Transverse colon (tissue), 4 donors: ENCODE measurements around the gene SF3B6. TPM values are rescaled to one million over a fixed set of nuclear protein-coding genes. Genes with fewer than 3 reads are reported as not detected.
"Not testable (repeated sequence)": the region's sequence is repeated elsewhere in the genome, so short reads cannot be mapped to it uniquely, and the experiment has no call there.

Source experiments
- DNase-seq: peaks from one replicate; pipeline ENCODE4 v3.0.0-alpha.2; 2019
- H3K27ac ChIP-seq, 4 donors: fragments of 200-600 bp; sonication (generic); 2 replicates each; pipeline ENCODE4 v1.5.1; 2016 to 2018; ENCODE audit warnings: inconsistent platforms in 4 of 4
- H3K27me3 ChIP-seq: fragments of 200-600 bp; sonication (generic); 2 replicates; pipeline ENCODE4 v1.5.1; 2017; ENCODE audit warnings: inconsistent platforms
- H3K36me3 ChIP-seq, 4 donors: fragments of 200-600 bp; sonication (generic); 2 replicates each; pipeline ENCODE4 v1.5.1; 2017 to 2019; ENCODE audit warnings: inconsistent platforms in 4 of 4
- H3K4me1 ChIP-seq, 4 donors: fragments of 200-600 bp; sonication (generic); 2 replicates each; pipeline ENCODE4 v1.5.1; 2017 to 2020; ENCODE audit warnings: inconsistent platforms in 4 of 4
- H3K4me3 ChIP-seq, 4 donors: fragments of 200-600 bp; sonication (generic); 1 replicate in 1 of 4; 2 replicates in 3 of 4; pipeline versions ENCODE4 v1.5.1 to v1.6.1; 2017 to 2019; ENCODE audit warnings: inconsistent platforms in 4 of 4
- H3K9me3 ChIP-seq, 2 donors: fragments of 200-600 bp; sonication (generic); 2 replicates each; pipeline ENCODE4 v1.5.1; 2017 to 2019; ENCODE audit warnings: inconsistent platforms in 2 of 2
- EP300 ChIP-seq: sonication (generic); formaldehyde crosslinking; IDR thresholded peaks from one replicate; pipeline ENCODE4 v1.6.1; 2017; ENCODE audit warnings: antibody characterized with exemption, low read depth
- POLR2A ChIP-seq: fragments of 450-650 bp; IDR thresholded peaks from one replicate; pipeline ENCODE4 v1.6.1; 2016; ENCODE audit warnings: antibody characterized with exemption, mild to moderate bottlenecking, moderate library complexity
- POLR2AphosphoS5 ChIP-seq, 3 donors: sonication (generic); formaldehyde crosslinking; IDR thresholded peaks; one replicate each; pipeline ENCODE4 v1.6.1; 2016; ENCODE audit warnings: antibody characterized with exemption in 3 of 3
- WGBS, 2 donors: methylation state at CpG; one replicate each; pipeline ENCODE4 v1.1.5; 2018; ENCODE audit warnings: low coverage in 1 of 2; 5-methylcytosine and 5-hydroxymethylcytosine counted together
- in situ Hi-C, 4 donors: fragments of 200-750 bp; cut with MboI; loops; one replicate each; pipeline versions ENCODE4 v1.15.0 to v1.15.1; 2017; ENCODE audit warnings: low sequenced_read_pairs in 3 of 4, low pct_ligation_motif_present in 1 of 4, low pct_unique_long_range_greater_than_20kb in 1 of 4
- intact Hi-C: fragments of 100-400 bp; cut with DNase I; formaldehyde crosslinking; loops from one replicate; pipeline ENCODE4 v1.15.1; 2023; ENCODE audit warnings: low total_unique reads
- total RNA-seq, 4 donors: library from RNA; depleted of rRNA; stranded (reverse); fragments of >200 nt; gene quantifications; one replicate each; pipeline ENCODE4 v1.1.0, GENCODE V29; 2016
- TF ChIP-seq, protein P1 (sequence below), 5 experiments: fragments of 200-600 bp in 3 of 5; fragments of 450-650 bp in 2 of 5; sonication (generic) in 3 of 5; IDR thresholded peaks; 1 replicate in 2 of 5; 2 replicates in 3 of 5; pipeline ENCODE4 v1.5.1; 2016 to 2017; ENCODE audit warnings: antibody characterized with exemption in 5 of 5, inconsistent platforms in 3 of 5, mild to moderate bottlenecking in 2 of 5, moderate library complexity in 1 of 5

SF3B6 gene
- total RNA-seq, 4 donors from 2014 or later, result 17.3 to 104 (median 93.2) TPM

DNA sequence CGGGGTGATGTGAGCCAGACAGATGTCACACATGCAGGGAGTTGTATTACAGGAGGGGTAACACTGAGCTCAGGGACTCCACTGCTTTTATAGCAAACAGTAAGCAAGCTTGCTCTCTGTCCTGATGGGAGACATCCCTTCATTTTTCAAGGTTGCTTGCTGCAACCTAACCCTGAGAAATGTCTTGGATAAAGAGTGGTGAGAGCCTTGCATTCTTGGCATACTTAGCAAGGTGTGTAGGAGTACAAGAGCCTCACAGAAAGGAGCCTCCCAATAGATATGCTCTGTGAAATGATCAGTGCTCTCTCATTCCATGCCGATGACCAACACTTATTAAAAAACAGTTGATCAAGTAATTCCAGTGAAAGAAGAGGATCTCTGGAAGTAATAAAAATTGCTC, 38.9 kb upstream of the SF3B6 start:
- Histone ChIP-seq H3K27me3 (no peaks in the 10 kb centered on the region), H3K9me3 (no peaks in the 10 kb centered on the region), H3K4me1 (no peaks in the 10 kb centered on the region), H3K36me3 (no peaks in the 10 kb centered on the region), H3K27ac (no peak overlapping the region), H3K4me3 (no peak overlapping the region)
- intact Hi-C loops (no loop called here), in situ Hi-C loops (no loop called here)
- WGBS, 2 donors, result 50 to 100% methylated on average over 1 to 2 of the region's 2 CpGs
- DNase-seq, result no peak
- TF ChIP-seq EP300, result no peak
- no peak for TF ChIP-seq POLR2AphosphoS5 (IDR thresholded peaks at IDR 0.05)
- TF ChIP-seq, protein P1, sequence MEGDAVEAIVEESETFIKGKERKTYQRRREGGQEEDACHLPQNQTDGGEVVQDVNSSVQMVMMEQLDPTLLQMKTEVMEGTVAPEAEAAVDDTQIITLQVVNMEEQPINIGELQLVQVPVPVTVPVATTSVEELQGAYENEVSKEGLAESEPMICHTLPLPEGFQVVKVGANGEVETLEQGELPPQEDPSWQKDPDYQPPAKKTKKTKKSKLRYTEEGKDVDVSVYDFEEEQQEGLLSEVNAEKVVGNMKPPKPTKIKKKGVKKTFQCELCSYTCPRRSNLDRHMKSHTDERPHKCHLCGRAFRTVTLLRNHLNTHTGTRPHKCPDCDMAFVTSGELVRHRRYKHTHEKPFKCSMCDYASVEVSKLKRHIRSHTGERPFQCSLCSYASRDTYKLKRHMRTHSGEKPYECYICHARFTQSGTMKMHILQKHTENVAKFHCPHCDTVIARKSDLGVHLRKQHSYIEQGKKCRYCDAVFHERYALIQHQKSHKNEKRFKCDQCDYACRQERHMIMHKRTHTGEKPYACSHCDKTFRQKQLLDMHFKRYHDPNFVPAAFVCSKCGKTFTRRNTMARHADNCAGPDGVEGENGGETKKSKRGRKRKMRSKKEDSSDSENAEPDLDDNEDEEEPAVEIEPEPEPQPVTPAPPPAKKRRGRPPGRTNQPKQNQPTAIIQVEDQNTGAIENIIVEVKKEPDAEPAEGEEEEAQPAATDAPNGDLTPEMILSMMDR (IDR thresholded peaks at IDR 0.05), result no peak
- no peak for TF ChIP-seq POLR2A

DNA sequence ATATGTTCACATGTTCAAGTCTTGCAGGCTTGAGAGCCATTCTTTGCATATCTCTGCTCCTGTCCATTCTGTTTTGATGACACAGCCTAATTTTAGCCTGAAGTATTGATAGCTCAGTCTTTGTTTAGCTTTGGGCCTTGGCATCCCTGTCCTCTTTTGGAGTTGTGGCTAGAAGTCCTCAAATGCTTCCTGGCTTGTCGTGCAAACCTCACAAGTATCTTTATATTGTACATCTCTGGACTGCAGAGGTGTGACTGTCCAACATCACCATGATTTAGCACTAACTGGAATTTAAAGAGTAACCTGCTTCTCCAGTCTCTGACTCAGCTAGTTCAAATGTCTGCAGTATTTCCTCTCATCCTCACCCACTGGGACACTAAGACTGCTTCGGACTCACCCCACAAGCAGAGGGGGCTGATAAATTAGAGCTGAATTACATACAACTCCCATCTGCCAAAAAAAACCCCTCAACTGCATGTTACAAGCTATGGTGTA, 35.3 kb upstream of the SF3B6 start:
- in situ Hi-C loops (no loop called here), intact Hi-C loops (no loop called here)
- WGBS, 2 donors, result 76% methylated on average over 2 of the region's 2 CpGs; no CpG with 5 or more reads in 1 of the 2 donors
- no peak overlapping the region for H3K27ac ChIP-seq
- no peaks in the 10 kb centered on the region for H3K4me1 ChIP-seq
- H3K4me3 ChIP-seq, result no peak overlapping the region
- no peaks in the 10 kb centered on the region for H3K27me3 ChIP-seq
- TF ChIP-seq POLR2AphosphoS5 (IDR thresholded peaks at IDR 0.05) (no peak), EP300 (no peak), POLR2A (no peak)
- TF ChIP-seq, protein P1 (IDR thresholded peaks at IDR 0.05), result no peak
- no peak for DNase-seq
- H3K36me3 ChIP-seq, result no peaks in the 10 kb centered on the region
- peaks cover 0 to 4% of the 10 kb centered on the region in 2 donors for H3K9me3 ChIP-seq

DNA sequence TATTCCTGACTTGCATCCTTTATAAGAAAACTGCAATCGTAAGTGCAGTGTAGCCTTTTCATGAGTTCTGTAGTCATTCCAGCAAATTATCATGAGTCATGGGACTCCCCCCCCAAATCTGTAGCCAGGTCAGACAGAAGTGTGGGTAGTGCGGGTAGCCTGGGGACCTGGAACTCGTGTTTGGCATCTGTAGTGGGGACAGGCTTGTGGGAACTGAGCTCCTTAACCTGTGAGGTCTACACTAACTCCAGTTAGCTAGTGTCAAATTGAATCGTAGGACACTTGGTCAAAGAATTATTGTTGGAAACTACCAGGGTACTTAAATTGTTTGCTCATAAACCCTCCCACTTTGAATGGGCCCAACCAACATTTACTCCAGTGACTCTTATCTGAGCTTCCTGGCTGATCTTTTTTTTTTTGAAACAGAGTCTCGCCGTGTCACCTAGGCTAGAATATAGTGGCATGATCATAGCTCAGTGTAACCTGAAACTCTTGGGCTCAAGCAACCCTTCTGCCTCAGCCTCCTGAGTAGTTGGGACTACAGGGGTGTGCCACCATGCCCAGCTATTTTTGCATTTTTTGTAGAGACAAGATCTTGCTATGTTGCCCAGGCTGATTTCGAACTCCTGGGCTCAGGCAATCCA, 34.7 kb upstream of the SF3B6 start:
- Histone ChIP-seq H3K4me1 (no peaks in the 10 kb centered on the region), H3K36me3 (no peaks in the 10 kb centered on the region), H3K9me3 (peaks cover 0 to 4% of the 10 kb centered on the region in 2 donors), H3K27me3 (no peaks in the 10 kb centered on the region), H3K4me3 (no peak overlapping the region), H3K27ac (no peak overlapping the region)
- WGBS, 2 donors, result 86% methylated on average over 7 of the region's 7 CpGs; no CpG with 5 or more reads in 1 of the 2 donors
- DNase-seq, result no peak
- in situ Hi-C loops (no loop called here), intact Hi-C loops (no loop called here)
- TF ChIP-seq POLR2A, result no peak
- TF ChIP-seq, protein P1 (IDR thresholded peaks at IDR 0.05), result no peak
- no peak for TF ChIP-seq EP300
- TF ChIP-seq POLR2AphosphoS5 (IDR thresholded peaks at IDR 0.05), result no peak

DNA sequence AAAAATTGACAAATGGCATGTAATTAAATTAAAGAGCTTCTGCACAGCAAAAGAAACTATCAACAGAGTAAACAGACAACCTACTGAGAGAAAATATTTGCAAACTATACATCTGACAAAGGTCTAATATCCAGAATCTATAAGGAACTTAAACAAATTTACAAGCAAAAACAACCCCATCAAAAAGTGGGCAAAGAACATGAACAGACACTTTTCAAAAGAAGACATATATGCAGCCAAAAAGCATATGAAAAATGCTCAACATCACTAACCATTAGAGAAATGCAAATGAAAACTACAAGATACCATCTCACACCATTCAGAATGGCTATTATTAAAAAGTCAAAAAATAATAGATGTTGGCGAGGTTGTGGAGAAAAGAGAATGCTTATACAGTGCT, 33.3 kb upstream of the SF3B6 start:
- H3K27me3 ChIP-seq, H3K4me1 ChIP-seq, H3K36me3 ChIP-seq, in situ Hi-C loops, intact Hi-C loops, H3K4me3 ChIP-seq, H3K27ac ChIP-seq, DNase-seq, H3K9me3 ChIP-seq: not testable (repeated sequence)
- 78 to 96% methylated on average over 1 of the region's 1 CpG for WGBS, 2 donors

DNA sequence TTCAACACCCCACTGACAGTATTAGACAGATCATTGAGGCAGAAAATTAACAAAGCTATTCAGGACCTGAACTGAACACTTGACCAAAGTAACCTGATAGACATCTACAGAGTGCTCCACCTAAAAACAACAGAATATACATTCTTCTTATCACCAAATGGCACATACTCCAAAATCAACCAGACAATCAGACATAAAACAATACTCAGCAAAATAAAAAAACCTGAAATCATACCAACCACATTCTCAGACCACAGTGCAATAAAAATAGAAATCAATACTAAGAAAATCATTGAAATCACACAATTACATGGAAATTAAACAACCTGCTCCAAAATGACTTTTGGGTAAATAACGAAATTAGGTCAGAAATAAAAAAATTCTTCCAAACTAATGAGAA, 31.2 kb upstream of the SF3B6 start:
- WGBS, 2 donors, result 90 to 94% methylated on average over 1 of the region's 1 CpG
- Histone ChIP-seq H3K4me3 (no peak overlapping the region), H3K27me3 (no peaks in the 10 kb centered on the region), H3K27ac (no peak overlapping the region), H3K9me3 (peaks cover 0 to 4% of the 10 kb centered on the region in 2 donors), H3K36me3 (no peaks in the 10 kb centered on the region), H3K4me1 (no peaks in the 10 kb centered on the region)
- TF ChIP-seq, protein P1 (IDR thresholded peaks at IDR 0.05), result no peak
- TF ChIP-seq POLR2A (no peak), POLR2AphosphoS5 (IDR thresholded peaks at IDR 0.05) (no peak), EP300 (no peak)
- intact Hi-C loops (no loop called here), in situ Hi-C loops (no loop called here)
- no peak for DNase-seq
